Natural killer cell (primary cell): ENCODE data around the gene ZNF326. TPM values are rescaled to one million over a fixed set of nuclear protein-coding genes. Genes with fewer than 3 reads are reported as not detected.

Source experiments
- ATAC-seq, 3 donors: fragments of 150-1000 bp in 2 of 3; fragments of 200-7000 bp in 1 of 3; cut with Tn5 transposase; 1 replicate in 1 of 3; 2 replicates in 2 of 3; pipeline ENCODE4 v1.10.0; 2021; ENCODE audit warnings: mild to moderate bottlenecking in 2 of 3, moderate library complexity in 2 of 3
- DNase-seq, 2 donors: peaks; one replicate each; pipeline versions ENCODE4 v3.0.0 to v3.0.0-alpha.2; 2013 to 2021; ENCODE audit warnings: mixed read lengths in 1 of 2
- H3K27ac ChIP-seq: one replicate; pipeline ENCODE4 v1.5.1; 2013; ENCODE audit warnings: mild to moderate bottlenecking, low read length
- H3K27me3 ChIP-seq: one replicate; pipeline ENCODE4 v1.6.1; 2013; ENCODE audit warnings: low read length; ENCODE audit not compliant: control insufficient read depth, insufficient read depth
- H3K36me3 ChIP-seq: one replicate; pipeline ENCODE4 v1.6.1; 2013; ENCODE audit warnings: low read length; ENCODE audit not compliant: control insufficient read depth, insufficient read depth
- H3K4me1 ChIP-seq: one replicate; pipeline ENCODE4 v1.6.1; 2013; ENCODE audit warnings: low read length; ENCODE audit not compliant: control insufficient read depth, insufficient read depth
- H3K4me3 ChIP-seq: one replicate; pipeline ENCODE4 v1.5.1; 2013; ENCODE audit warnings: low read length
- H3K9me3 ChIP-seq: one replicate; pipeline ENCODE4 v1.6.1; 2013; ENCODE audit warnings: low read length; ENCODE audit not compliant: control insufficient read depth, insufficient read depth
- H3K27ac Mint-ChIP-seq, 2 donors: one replicate each; pipeline ENCODE4 v1.8.0; 2022; ENCODE audit warnings: mild to moderate bottlenecking in 2 of 2, mixed read lengths in 2 of 2, moderate library complexity in 1 of 2
- H3K27me3 Mint-ChIP-seq, 2 donors: one replicate each; pipeline ENCODE4 v1.8.0; 2022; ENCODE audit warnings: low read depth in 2 of 2, mixed read lengths in 2 of 2
- H3K36me3 Mint-ChIP-seq: one replicate; pipeline ENCODE4 v1.8.0; 2022; ENCODE audit warnings: mixed read lengths
- H3K4me1 Mint-ChIP-seq, 2 donors: one replicate each; pipeline ENCODE4 v1.8.0; 2022; ENCODE audit warnings: mixed read lengths in 2 of 2
- H3K4me3 Mint-ChIP-seq: one replicate; pipeline ENCODE4 v1.8.0; 2022; ENCODE audit warnings: mild to moderate bottlenecking, moderate library complexity, mixed read lengths
- H3K9me3 Mint-ChIP-seq, 2 donors: one replicate each; pipeline ENCODE4 v1.8.0; 2022; ENCODE audit warnings: mixed read lengths in 2 of 2
- WGBS: methylation state at CpG from one replicate; pipeline ENCODE4 v1.1.7; 2013; ENCODE audit warnings: missing lambda C conversion rate; ENCODE audit not compliant: insufficient coverage; 5-methylcytosine and 5-hydroxymethylcytosine counted together
- intact Hi-C: fragments of 100-400 bp; cut with micrococcal nuclease; formaldehyde crosslinking; loops from one replicate; pipeline ENCODE4 v1.14.2; 2022
- total RNA-seq, 4 donors: library from RNA; stranded (reverse); fragments of 120-200 nt in 1 of 4; gene quantifications; one replicate each; pipeline versions ENCODE4 v1.2.3 to v1.2.4, GENCODE V29; 2013 to 2022
- TF ChIP-seq, protein P1 (sequence below): fragments of 200-600 bp; IDR thresholded peaks from one replicate; pipeline ENCODE4 v1.8.0; 2022; ENCODE audit warnings: antibody characterized with exemption

The ZNF326 gene
- total RNA-seq, 3 donors from 2014 or later (not counting 1 experiment from before 2014, with no cell fraction given): 44.4 to 49.2 (median 45.7) TPM

DNA sequence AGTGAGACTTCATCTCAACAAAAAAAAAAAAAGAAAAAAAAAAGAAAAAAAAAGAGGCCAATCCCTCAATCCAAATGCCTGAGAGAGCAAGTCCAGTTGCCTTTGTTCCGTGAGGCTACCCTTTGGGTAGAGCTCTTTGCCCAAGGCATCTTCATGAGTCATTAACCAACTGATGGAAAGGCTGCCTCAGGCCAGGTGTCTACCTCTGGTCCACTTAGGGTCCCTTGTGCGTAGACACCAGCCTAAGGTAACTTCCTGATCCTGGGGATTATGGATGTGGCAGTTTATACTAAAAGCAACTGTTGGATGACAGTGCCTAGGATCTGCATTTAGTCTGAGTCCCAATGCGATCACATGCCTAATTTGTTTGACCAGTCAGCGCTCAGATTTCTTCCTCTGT, 20.7 kb upstream of the ZNF326 start:
- H3K4me3 Mint-ChIP-seq: no peak overlapping the region
- no peaks in the 10 kb centered on the region for H3K4me1 Mint-ChIP-seq
- no peak overlapping the region for H3K4me3 ChIP-seq
- H3K27ac Mint-ChIP-seq: no peak overlapping the region
- DNase-seq: no peak
- no peaks in the 10 kb centered on the region for H3K36me3 Mint-ChIP-seq
- TF ChIP-seq, protein P1, sequence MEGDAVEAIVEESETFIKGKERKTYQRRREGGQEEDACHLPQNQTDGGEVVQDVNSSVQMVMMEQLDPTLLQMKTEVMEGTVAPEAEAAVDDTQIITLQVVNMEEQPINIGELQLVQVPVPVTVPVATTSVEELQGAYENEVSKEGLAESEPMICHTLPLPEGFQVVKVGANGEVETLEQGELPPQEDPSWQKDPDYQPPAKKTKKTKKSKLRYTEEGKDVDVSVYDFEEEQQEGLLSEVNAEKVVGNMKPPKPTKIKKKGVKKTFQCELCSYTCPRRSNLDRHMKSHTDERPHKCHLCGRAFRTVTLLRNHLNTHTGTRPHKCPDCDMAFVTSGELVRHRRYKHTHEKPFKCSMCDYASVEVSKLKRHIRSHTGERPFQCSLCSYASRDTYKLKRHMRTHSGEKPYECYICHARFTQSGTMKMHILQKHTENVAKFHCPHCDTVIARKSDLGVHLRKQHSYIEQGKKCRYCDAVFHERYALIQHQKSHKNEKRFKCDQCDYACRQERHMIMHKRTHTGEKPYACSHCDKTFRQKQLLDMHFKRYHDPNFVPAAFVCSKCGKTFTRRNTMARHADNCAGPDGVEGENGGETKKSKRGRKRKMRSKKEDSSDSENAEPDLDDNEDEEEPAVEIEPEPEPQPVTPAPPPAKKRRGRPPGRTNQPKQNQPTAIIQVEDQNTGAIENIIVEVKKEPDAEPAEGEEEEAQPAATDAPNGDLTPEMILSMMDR: no peak
- H3K27me3 Mint-ChIP-seq: peaks cover 0 to 3% of the 10 kb centered on the region in 2 donors
- H3K36me3 ChIP-seq: no peaks in the 10 kb centered on the region
- no peaks in the 10 kb centered on the region for H3K9me3 ChIP-seq
- H3K9me3 Mint-ChIP-seq: no peaks in the 10 kb centered on the region
- intact Hi-C loops: no loop called here
- H3K27me3 ChIP-seq: no peaks in the 10 kb centered on the region
- ATAC-seq: no peak
- H3K4me1 ChIP-seq: no peaks in the 10 kb centered on the region
- no peak overlapping the region for H3K27ac ChIP-seq
- WGBS: 97% methylated on average over 4 of the region's 4 CpGs

DNA sequence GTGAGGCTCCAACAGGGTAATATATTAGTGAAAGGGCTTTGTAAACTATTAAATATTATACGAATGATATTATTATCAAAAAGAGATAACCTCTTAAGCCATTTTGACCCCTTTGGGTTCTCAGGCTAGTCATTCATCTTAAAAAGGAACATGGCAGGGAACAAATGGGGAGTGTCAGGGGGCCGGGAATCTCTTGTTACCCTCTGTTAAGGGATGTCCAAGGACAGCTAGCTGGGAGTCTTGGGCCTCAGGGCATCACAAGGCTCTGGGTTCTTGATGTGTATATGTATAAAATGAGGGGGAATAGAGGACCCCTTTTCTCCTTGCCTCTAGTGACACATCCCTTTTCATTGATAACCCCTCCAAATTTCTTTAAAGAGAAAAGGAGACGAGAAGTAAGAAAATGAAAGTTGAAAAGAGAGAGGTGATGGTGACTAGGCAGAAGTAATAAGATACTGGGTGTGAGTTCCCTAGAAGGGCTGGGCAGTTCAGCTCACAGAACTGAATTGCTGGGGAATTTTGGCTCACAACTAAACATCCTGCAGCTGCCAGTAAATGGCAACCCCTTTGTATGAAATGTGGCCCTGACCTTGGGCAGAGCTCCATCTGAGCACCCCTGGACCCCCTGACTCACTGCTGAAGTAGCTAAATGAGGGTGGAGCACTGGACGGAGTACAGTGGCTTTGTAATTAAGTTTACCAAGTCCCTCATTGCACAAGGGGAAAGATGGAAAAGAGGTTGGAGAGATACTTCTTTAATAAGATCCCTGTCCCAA, 20.0 kb upstream of the ZNF326 start:
- no peaks in the 10 kb centered on the region for H3K4me1 ChIP-seq
- H3K36me3 Mint-ChIP-seq: no peaks in the 10 kb centered on the region
- DNase-seq (no peak), ATAC-seq (no peak)
- TF ChIP-seq, protein P1: no peak
- H3K27me3 Mint-ChIP-seq: peaks cover 0 to 3% of the 10 kb centered on the region in 2 donors
- no peaks in the 10 kb centered on the region for H3K36me3 ChIP-seq
- H3K4me3 Mint-ChIP-seq: no peak overlapping the region
- H3K9me3 Mint-ChIP-seq: no peaks in the 10 kb centered on the region
- no peak overlapping the region for H3K4me3 ChIP-seq
- H3K4me1 Mint-ChIP-seq: no peaks in the 10 kb centered on the region
- no peak overlapping the region for H3K27ac Mint-ChIP-seq
- H3K9me3 ChIP-seq: no peaks in the 10 kb centered on the region
- intact Hi-C loops: no loop called here
- no peak overlapping the region for H3K27ac ChIP-seq
- WGBS: 81% methylated on average over 3 of the region's 4 CpGs
- H3K27me3 ChIP-seq: no peaks in the 10 kb centered on the region

DNA sequence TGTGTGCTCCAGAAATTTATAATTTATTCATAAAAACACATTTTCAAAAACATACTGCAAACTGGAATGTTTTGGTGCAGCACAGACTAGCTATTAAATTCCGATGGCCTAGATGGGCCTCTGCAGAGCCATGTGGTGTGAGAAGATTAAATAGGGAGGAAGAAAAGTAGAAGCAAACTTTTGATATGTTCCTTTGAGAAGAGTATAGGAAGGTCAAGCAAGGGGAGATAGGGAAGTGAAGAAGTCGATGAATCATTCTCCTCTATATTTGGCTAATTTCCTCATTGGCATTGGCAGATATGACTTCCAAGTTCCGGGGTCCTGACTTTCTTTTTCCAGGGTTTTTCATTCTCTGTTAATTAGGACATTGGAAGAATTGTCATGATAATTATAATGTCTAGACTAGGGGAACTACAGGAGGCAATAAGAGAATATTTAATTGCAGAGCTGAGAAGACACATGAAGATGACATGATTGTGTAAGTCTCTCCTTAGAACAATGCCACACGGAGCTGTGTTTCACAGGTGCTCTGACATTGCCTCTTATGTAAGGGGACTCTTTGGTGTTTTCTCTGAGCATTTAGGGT, 19.3 kb upstream of the ZNF326 start:
- H3K27ac ChIP-seq: no peak overlapping the region
- H3K4me1 ChIP-seq: no peaks in the 10 kb centered on the region
- no peak overlapping the region for H3K4me3 Mint-ChIP-seq
- no peaks in the 10 kb centered on the region for H3K27me3 ChIP-seq
- no peaks in the 10 kb centered on the region for H3K36me3 ChIP-seq
- no peaks in the 10 kb centered on the region for H3K36me3 Mint-ChIP-seq
- H3K4me1 Mint-ChIP-seq: no peaks in the 10 kb centered on the region
- no peaks in the 10 kb centered on the region for H3K9me3 ChIP-seq
- no peak overlapping the region for H3K4me3 ChIP-seq
- no peak for ATAC-seq
- intact Hi-C loops: no loop called here
- H3K27me3 Mint-ChIP-seq: peaks cover 0 to 3% of the 10 kb centered on the region in 2 donors
- no peak overlapping the region for H3K27ac Mint-ChIP-seq
- DNase-seq: no peak
- TF ChIP-seq, protein P1: no peak
- 57% methylated on average over 4 of the region's 4 CpGs for WGBS
- H3K9me3 Mint-ChIP-seq: no peaks in the 10 kb centered on the region
